Gastrocnemius medialis (tissue), 4 donors: Measurements from ENCODE around the gene DPPA2.

Source experiments
- POLR2A ChIP-seq, 2 donors: fragments of 450-650 bp; IDR thresholded peaks; one replicate each; pipeline ENCODE4 v1.6.1; 2017; ENCODE audit warnings: antibody characterized with exemption in 2 of 2, mild to moderate bottlenecking in 2 of 2, moderate library complexity in 2 of 2
- TF ChIP-seq, protein P1 (sequence below), 5 experiments: fragments of 450-650 bp in 3 of 5; fragments of 200-600 bp in 2 of 5; sonication (generic) in 2 of 5; IDR thresholded peaks in 4 of 5; conservative IDR thresholded peaks in 1 of 5; 1 replicate in 4 of 5; 2 replicates in 1 of 5; pipeline ENCODE4 v1.5.1; 2016 to 2019; ENCODE audit warnings: antibody characterized with exemption in 5 of 5, mild to moderate bottlenecking in 3 of 5, moderate library complexity in 3 of 5

DNA sequence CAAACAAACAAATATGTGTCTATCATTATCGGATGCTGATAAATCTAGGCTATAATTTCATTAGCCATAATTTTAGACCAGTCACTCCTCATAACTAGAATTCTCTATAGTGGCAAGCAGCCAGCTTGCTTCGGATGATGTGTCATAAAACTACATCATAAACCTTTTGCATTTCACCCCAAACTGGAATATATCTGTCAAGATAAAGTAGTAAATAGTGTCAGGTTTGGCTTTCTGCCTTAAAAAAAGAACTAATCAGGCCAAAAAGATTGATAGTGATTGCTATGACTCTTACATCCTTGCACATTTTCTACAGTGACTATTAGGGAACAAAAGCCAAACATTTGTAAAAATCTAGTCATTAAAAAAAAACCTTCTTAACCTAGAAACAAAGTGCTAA lies 51.0 kb downstream of the DPPA2 start:
- TF ChIP-seq, protein P1, sequence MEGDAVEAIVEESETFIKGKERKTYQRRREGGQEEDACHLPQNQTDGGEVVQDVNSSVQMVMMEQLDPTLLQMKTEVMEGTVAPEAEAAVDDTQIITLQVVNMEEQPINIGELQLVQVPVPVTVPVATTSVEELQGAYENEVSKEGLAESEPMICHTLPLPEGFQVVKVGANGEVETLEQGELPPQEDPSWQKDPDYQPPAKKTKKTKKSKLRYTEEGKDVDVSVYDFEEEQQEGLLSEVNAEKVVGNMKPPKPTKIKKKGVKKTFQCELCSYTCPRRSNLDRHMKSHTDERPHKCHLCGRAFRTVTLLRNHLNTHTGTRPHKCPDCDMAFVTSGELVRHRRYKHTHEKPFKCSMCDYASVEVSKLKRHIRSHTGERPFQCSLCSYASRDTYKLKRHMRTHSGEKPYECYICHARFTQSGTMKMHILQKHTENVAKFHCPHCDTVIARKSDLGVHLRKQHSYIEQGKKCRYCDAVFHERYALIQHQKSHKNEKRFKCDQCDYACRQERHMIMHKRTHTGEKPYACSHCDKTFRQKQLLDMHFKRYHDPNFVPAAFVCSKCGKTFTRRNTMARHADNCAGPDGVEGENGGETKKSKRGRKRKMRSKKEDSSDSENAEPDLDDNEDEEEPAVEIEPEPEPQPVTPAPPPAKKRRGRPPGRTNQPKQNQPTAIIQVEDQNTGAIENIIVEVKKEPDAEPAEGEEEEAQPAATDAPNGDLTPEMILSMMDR (IDR thresholded peaks at IDR 0.05 in 4 of 5, conservative IDR thresholded peaks at IDR 0.05 in 1 of 5), result no peak
- no peak for TF ChIP-seq POLR2A (IDR thresholded peaks at IDR 0.05)
